GM13977 (cell line): ENCODE results near the gene SKIDA1.

Source experiments
- DNase-seq: peaks from one replicate; pipeline ENCODE4 v3.0.0; 2012; ENCODE audit warnings: low spot score
- in situ Hi-C: fragments of 300-500 bp; cut with MboI; formaldehyde crosslinking; loops from one replicate; pipeline ENCODE4 v1.12.0; 2022; ENCODE audit warnings: low sequenced_read_pairs, low pct_unique_long_range_greater_than_20kb, mixed read lengths, inconsistent platforms; ENCODE audit not compliant: unreplicated experiment
- TF ChIP-seq, protein P1 (sequence below): IDR thresholded peaks from 2 replicates; pipeline ENCODE4 v1.5.1; 2012; ENCODE audit warnings: mild to moderate bottlenecking, control low read depth; ENCODE audit not compliant: insufficient read depth; ENCODE audit errors: extremely low read depth, missing control alignments

Gene SKIDA1

DNA sequence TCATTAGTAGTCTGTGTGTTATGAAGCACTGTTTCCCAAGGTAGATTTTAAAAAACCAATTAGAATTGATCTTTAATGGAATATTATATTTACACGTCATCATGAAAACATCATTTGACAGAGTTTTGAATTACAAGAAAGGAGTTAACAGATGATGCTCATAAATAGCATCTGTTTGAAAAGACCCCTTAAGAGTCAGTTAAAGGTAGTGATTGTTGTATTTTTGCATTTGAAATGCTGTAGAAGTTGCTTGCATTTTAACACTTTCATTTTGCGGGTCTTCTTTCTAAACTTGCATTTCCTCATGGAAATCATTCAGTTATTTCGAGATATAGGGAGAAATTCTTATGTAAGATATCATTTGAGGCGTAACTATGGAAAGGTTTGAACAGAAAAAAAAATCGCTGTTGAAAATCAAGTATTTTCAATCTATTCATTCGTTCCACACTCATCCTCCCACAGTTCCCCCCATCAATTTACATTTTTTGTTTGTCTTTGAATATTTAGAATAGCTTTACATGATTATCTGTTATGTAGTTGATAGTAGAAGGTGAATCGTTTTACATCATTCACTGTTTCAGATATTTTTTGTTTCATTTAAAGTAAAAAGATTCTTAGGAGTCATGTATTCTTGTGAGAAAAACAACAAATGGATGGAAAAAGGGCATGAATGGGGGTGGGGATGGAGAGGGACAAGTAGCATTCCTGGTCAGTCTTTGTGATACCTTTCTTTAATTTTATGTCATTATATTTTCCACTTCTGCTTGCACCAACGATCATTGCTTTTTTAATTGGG, 3.0 kb upstream of the SKIDA1 start:
- no peak for DNase-seq
- in situ Hi-C loops: no loop called here
- TF ChIP-seq, protein P1, sequence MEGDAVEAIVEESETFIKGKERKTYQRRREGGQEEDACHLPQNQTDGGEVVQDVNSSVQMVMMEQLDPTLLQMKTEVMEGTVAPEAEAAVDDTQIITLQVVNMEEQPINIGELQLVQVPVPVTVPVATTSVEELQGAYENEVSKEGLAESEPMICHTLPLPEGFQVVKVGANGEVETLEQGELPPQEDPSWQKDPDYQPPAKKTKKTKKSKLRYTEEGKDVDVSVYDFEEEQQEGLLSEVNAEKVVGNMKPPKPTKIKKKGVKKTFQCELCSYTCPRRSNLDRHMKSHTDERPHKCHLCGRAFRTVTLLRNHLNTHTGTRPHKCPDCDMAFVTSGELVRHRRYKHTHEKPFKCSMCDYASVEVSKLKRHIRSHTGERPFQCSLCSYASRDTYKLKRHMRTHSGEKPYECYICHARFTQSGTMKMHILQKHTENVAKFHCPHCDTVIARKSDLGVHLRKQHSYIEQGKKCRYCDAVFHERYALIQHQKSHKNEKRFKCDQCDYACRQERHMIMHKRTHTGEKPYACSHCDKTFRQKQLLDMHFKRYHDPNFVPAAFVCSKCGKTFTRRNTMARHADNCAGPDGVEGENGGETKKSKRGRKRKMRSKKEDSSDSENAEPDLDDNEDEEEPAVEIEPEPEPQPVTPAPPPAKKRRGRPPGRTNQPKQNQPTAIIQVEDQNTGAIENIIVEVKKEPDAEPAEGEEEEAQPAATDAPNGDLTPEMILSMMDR: no peak

DNA sequence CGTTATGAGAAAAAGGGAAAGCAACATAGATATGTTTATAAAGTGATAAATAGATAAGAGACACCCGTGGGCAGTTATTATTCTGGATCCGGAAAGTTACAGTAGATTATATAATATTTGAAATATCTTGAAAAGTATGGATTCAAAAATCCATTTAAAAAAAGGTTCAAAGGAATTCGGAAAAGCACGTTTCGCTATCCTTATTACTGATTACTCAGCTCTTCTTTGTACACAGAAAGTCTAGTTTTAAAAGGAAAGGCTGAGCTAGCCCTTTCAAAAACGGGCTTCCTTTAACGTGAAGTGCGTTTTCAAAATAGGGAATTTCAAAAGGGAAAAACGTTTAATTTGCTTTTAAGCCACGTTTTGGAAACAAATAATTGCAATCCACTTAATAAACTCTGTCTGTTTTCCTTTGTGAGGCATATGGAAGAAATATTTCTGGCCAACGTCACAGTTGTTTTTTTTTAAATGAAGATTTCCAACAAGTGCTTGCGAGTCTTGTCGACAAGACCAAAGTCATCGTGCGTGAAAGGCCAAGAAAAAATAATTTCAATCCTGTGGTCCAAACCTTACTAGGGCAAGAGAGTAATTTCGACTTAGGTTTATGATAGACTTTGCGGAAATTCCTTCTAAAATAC, 2.2 kb upstream of the SKIDA1 start:
- in situ Hi-C loops: no loop called here
- DNase-seq: no peak

DNA sequence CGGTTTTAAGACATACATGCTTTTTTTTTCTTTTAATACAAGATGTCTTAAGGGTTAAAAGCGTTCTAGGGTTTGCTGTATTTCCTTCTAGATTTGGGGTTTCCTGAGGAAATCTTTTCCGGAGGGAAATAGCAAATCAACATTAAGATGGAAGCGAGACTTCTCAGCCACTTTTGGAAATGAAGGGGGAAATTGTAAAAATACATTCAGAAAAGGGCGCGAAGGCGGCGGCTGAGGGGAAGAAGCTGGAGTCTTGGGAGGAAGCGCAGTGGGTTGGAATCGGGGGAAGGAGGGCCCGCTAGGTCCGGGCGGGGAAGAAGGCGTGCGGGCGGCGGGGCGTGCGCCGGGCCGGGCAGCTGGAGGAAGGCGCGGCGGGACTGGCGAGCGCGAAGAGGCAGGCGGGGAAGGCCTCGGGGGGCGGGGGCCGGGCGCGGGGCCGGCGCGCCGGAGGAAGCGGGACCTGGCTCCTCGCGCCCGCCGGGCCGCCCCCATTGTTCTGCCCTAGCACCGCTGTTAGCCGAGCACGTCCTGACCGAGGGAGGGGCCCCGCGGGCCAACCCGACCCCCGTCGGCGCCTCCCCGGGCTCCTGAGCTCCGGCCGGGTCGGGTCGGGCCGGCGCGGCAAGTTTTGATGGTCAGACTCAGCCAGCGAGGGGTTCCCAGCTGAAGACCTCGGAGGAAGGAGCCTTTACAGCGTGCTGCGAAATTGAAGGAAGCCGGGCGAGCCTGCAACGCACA, 1.5 kb upstream of the SKIDA1 start:
- TF ChIP-seq, protein P1: no peak
- in situ Hi-C loops: no loop called here

More for the DNA sequence above, 2.2 kb upstream of the SKIDA1 start:
- TF ChIP-seq, protein P1: no peak

DNA sequence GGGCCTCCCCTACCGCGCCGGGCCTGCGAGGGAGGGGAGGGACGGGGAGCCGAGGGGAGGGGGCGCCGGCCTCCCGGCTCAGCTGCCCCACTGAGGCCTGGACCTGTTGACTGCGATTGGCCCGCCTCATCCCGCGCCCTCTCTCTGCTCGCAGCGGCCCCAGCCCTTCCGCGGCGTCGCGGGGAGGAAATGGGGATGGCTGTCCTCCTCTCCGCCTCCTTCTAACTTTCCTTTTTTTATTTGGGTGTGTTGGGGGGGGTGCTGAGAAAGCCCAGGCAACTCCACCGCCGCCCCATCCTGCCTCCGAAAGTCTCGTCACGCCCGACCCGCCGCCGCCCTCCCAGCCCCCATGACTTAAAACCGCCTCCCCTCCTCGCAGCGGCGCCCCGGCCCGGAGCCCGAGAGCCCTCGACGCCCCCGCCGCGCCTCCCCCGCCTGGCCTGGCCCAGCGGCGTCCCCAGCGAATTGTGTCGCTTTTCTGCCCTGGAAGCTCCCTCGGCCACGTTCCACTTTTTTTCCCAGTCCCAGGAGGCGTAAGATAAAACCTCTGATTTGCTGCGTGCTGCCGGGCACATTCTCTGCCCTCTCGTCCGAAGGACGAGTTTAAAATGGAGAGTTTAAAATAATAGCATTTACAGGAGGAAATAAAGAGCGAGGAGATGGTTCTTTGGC, 842 bp upstream of the SKIDA1 start:
- DNase-seq: peak; percentile 78
- in situ Hi-C loops: no loop called here
- TF ChIP-seq, protein P1: no peak

More for the DNA sequence above, 1.5 kb upstream of the SKIDA1 start:
- DNase-seq: peak; percentile 70

DNA sequence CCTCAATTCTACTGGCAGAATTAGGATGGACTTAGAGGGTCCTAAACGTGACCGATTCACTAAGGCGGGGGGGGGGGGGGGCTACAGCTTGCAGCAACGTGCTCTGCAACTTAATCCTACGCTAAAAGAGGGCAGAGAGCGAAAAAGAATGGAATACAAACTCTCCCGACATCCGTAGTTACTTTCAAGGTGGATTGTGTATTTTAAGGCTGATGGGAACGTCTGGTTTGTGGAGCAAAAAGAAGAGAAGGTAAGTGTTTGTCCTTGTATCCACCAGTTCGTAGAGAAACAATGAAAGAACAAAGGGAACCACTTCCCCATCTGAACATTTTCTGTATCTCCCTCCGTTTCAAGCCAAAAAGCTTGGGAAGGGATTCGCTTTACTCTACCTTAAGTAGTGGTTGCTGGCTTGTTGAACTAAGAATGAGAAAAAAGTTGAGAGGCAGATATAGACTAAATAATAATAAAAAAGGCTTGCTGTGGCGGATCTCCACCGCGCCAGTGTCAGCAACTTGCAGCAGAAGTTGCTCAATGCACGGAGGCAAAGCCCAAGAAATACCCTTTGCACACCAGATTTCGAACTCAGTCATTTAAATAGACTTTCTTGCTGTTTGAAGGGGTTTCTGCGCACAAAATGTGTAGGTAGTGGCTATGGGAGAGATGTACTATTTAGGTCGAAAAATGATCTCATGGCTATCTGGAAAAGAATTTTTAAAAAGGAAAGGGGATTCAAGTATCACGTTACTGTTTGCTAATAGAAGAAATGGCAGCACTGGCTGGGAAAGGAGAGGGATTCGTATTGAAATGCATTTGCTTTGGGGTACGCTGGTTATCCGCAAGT, 736 bp downstream of the SKIDA1 start:
- in situ Hi-C loops: no loop called here
- TF ChIP-seq, protein P1: no peak

DNA sequence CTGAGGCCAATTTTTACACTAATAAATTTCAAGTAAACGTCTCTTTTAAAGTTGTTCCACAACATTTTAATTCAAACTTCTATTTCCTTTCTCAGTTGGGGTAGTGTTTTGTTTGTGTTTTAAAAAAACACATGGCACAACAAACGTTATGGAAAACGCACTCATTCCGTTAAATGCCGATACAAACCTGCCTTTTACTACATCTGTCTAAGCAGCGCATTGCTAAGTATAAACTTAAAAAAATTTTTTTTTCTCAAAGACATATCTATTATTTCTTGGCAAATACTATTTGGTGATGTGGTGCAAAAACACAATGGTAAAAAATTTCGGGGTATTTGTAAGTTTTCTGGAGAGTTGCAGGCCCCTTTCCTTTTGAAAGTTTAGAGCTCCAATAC, 1.4 kb downstream of the SKIDA1 start:
- TF ChIP-seq, protein P1: no peak
- DNase-seq: no peak
- in situ Hi-C loops: no loop called here

More for the DNA sequence above, 736 bp downstream of the SKIDA1 start:
- DNase-seq: no peak
